GM21717 (cell line): ENCODE results near the gene MRPL38.
"Not testable (repeated sequence)": the region's sequence is repeated elsewhere in the genome, so short reads cannot be mapped to it uniquely, and the experiment has no call there.

ENCODE experiments used
- ATAC-seq: cut with Tn5 transposase; IDR thresholded peaks from one replicate; pipeline ENCODE4 v1.9.1; 2021; ENCODE audit warnings: mild to moderate bottlenecking, moderate library complexity; ENCODE audit not compliant: unreplicated experiment

Gene MRPL38

DNA sequence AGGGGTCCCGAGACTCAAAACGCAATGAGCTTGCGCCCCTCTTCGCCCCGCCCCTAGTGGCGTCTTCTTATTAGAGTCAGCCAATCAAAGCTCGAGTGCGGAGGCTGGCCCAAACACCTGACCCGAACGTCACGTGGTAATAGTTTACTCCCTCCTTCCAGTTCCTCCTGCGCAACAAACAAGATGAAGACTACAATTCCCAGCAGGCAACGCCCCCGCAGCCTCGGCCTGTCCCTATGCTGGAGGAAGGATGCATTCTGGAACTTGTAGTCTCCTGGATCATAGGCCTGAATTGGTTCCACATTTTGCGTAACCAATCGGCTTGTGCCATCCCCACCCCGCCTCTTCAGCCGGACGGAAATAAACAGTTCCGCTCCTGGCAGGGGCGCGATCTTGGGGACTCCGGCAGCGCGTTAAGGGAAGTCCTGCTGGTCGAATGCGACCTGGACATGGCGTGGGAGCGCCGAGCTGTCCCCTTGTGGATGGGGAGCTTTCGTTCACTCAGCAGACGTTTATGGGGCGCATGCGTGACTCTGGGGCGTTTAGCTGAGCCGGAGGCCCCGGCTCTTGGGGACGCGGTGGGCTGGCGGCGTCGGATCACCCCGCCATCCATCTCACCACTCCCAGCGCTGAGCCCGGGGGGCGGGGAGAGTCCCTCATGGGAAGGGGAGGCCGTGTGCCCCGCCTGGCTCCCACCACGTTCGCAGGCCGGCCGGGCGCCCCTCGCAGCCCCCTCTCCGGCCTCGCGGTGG is 49.2 kb downstream of the MRPL38 start, which contains the start of gene WBP2:
Gene WBP2, minus strand, starts transcription at position 26 of the 752 bp plus-strand sequence. CDS start 38 bp downstream, outside the sequence.
- ATAC-seq = peak; percentile 82

GRCh38 chr17:75854881-75855309 is 49.8 kb downstream of the MRPL38 start:
- ATAC-seq = no peak

DNA sequence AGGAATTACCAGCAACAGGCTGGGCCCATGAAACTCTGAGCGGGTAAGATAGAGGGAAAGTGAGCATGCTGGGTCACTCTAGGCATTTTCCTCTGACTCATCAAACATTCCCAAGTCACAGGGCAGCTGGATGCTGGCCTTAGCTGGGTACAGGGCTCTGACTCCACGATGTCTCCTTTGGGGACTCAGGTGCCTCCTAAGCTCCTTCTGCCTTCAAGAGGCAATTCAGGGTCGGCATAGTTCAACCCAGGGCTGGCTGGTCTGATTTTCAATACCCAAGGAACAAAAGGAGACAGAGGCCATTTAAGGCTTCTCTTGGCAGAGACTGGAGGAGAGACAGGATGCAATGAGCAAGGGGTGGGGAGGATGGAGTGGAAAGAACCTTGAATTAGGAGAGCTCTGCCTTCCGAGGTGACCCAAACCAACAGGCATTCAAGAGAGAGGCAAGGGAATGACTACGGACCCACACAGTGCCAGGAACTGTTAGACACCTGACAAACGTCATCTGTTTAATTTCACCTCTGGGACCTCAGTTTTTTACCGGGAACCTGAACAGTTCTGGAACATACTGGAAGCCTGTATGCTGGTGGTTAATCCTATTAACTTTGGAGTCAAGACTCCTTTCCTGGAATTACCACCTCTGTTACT is 50.5 kb downstream of the MRPL38 start:
- ATAC-seq = no peak

DNA sequence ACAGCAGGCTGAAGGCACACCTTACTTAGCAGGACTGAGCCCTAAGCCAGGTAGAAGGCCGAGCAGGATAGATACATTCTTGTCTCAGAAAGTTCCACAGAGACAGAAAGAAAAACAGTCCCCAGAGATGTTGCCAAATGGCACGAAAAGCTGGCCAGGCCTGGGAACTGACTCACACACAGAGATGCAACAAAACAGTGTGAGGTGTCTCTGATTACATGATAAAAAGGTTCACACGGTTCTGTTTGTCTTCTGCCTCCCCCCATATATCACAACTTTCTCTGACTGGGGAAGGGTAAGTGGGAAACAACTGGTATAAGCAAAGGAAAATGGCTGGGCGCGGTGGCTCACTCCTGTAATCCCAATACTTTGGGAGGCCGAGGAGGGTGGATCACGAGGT is 51.3 kb downstream of the MRPL38 start:
- ATAC-seq = no peak

- ATAC-seq = not testable (repeated sequence)
Observed at GRCh38 chr17:75851693-75851991, 53.0 kb downstream of the MRPL38 start.

DNA sequence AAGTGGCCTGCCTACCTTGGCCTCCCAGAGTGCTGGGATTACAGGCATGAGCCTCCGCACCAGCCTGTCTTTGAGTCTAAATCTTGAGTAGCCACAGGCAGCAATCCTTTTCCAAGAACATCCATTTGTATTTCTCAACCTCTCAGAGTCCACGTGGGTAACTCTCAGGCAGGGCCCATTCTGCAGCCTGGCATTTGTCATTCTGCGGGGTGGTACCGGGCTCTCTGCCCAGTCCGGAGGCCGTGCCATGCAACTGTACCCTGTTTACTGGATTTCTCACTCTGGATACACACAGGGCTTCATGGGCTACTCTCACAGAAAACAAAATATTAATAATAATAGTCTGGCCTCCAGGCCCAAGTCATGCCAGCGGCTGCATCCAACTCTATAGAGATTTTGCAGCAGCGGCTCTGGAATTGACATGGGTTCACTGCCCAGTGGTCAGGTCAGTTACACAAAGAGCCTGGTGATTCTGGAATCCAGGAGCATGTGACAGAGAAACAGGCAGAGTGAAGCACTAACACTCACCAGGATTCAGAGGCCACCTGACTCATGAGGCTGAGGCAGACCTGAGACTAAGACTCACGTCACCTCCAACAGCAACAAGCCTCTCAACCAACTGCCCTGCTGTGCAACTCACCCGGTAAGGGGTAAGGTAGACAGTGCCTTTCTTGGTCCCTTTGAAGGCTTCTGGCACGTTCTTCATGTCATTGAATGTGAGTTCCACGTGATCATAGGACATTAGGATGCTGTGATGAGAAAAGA is 53.6 kb downstream of the MRPL38 start:
- ATAC-seq = no peak

GRCh38 chr17:75849724-75850123 is 55.0 kb downstream of the MRPL38 start:
- no peak for ATAC-seq

DNA sequence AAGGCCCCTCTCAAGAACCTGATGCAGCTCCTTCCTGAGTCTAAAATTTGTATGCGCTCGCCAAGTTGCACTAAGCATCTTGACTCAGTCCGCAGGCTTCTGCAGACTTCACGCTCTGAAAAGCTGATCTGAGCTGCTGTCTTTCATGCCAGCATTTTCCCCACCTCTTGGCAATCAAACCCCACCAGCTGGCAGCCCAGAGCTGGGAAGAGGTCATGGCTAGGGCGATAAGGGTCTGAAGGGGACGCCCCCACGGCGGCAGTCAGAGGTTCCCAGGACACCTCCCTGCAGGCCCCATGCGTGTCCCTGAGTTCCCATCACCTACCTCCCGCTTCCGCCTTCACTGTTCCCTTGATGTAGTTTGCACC is 55.4 kb downstream of the MRPL38 start:
- ATAC-seq = no peak
